Adrenal gland (tissue), 12 donors: ENCODE measurements around the gene KIF21B. TPM values are rescaled to one million over a fixed set of nuclear protein-coding genes. Genes with fewer than 3 reads are reported as not detected.

Experiments used
- DNase-seq, 7 donors: peaks; one replicate each; pipeline ENCODE4 v3.0.0-alpha.2; 2019 to 2020
- H3K27ac ChIP-seq, 5 donors: fragments of 200-600 bp; sonication (generic) in 4 of 5; 1 replicate in 3 of 5; 2 replicates in 2 of 5; pipeline versions ENCODE4 v1.5.1 to v1.8.0; 2016 to 2020; ENCODE audit warnings: mild to moderate bottlenecking in 1 of 5
- H3K27me3 ChIP-seq: fragments of 200-600 bp; 2 replicates; pipeline ENCODE4 v1.8.0; 2021
- H3K36me3 ChIP-seq, 2 donors: fragments of 200-600 bp; replicated peaks in 1 of 2; 1 replicate in 1 of 2; 2 replicates in 1 of 2; pipeline versions ENCODE4 v1.5.1 to v1.8.0; 2018 to 2022
- H3K4me1 ChIP-seq, 2 donors: fragments of 200-600 bp; replicated peaks in 1 of 2; 1 replicate in 1 of 2; 2 replicates in 1 of 2; pipeline versions ENCODE4 v1.5.1 to v1.8.0; 2018 to 2021
- H3K4me3 ChIP-seq, 4 donors: fragments of 200-600 bp; sonication (generic) in 3 of 4; one replicate each; pipeline ENCODE4 v1.5.1; 2016 to 2018
- H3K9me3 ChIP-seq, 3 donors: fragments of 200-600 bp; sonication (generic) in 1 of 3; replicated peaks in 1 of 3; 1 replicate in 2 of 3; 2 replicates in 1 of 3; pipeline versions ENCODE4 v1.5.1 to v1.8.0; 2016 to 2021
- CTCF ChIP-seq, 6 experiments: fragments of 450-650 bp in 4 of 6; fragments of 200-600 bp in 2 of 6; sonication (generic) in 1 of 6; IDR thresholded peaks; 1 replicate in 5 of 6; 2 replicates in 1 of 6; pipeline versions ENCODE4 v1.5.1 to v1.8.0; 2016 to 2021; ENCODE audit warnings: antibody characterized with exemption in 6 of 6, mild to moderate bottlenecking in 2 of 6, moderate library complexity in 1 of 6
- POLR2A ChIP-seq, 2 donors: fragments of 450-650 bp; IDR thresholded peaks; one replicate each; pipeline ENCODE4 v1.6.1; 2017; ENCODE audit warnings: antibody characterized with exemption in 2 of 2, mild to moderate bottlenecking in 2 of 2, moderate library complexity in 1 of 2
- WGBS, 4 donors: extraction: QIAGEN DNeasy Blood & Tissue Kit in 2 of 4; methylation state at CpG; one replicate each; pipeline versions ENCODE4 v1.1.5 to v1.1.7; 2013 to 2017; 5-methylcytosine and 5-hydroxymethylcytosine counted together
- intact Hi-C, 2 donors: fragments of 100-400 bp; cut with DNase I; formaldehyde crosslinking; loops; one replicate each; pipeline versions ENCODE4 v1.14.1 to v1.15.0; 2022 to 2023
- polyA plus RNA-seq, 3 donors: library from polyadenylated mRNA; stranded (reverse); fragments of 200-250 nt in 2 of 3; fragments of 350-450 nt in 1 of 3; fragmentation: Illumina TruSeq in 1 of 3; extraction: RNeasy Lipid Tissue Mini Kit (QIAGEN cat#74804) in 1 of 3; gene quantifications; one replicate each; pipeline ENCODE4 v1.2.3, GENCODE V29; 2013 to 2014
- total RNA-seq, 9 donors: library from RNA; depleted of rRNA in 4 of 9; stranded (reverse); fragments of >200 nt in 4 of 9; fragments of 120-200 nt in 1 of 9; fragmentation: NEBNext Ultra II Directional in 1 of 9; extraction: Animal tissue kit (Norgen Biotek cat#: 25700) in 1 of 9; gene quantifications; one replicate each; pipeline versions ENCODE4 v1.1.0 to v1.2.4, GENCODE V29; 2013 to 2023
- donor health status: healthy with polysubstance abuse.
- donor health status: Bipolar disorder and iron deficiency.
- donor health status: DM: yes; HTN: yes; CAD: no.
- donor health status: DM: no; HTN: no; CAD: no.
- donor health status: DM: no; HTN: no; CAD: no.
- donor health status: DM: yes; HTN: yes; CAD: no.

Gene KIF21B
- total and polyA plus RNA-seq, 12 donors: 0.28 to 2.8 (median 1.3) TPM

- intact Hi-C loops: no loop called here
- Histone ChIP-seq H3K4me1 (no peaks in the 10 kb centered on the region), H3K36me3 (no peaks in the 10 kb centered on the region), H3K27me3 (no peaks in the 10 kb centered on the region), H3K27ac (no peak overlapping the region), H3K9me3 (no peaks in the 10 kb centered on the region), H3K4me3 (no peak overlapping the region)
- 92 to 94% (median 93%) methylated on average over 7 of the region's 7 CpGs for WGBS, 4 donors
- TF ChIP-seq CTCF (IDR thresholded peaks at IDR 0.05) (no peak), POLR2A (IDR thresholded peaks at IDR 0.05) (no peak)
- no peak for DNase-seq
Measured at GRCh38 chr1:201063145-201063544, 39.6 kb upstream of the KIF21B start.

- WGBS, 4 donors: 58 to 78% (median 72%) methylated on average over 7 to 8 of the region's 8 CpGs
- intact Hi-C loops: no loop called here
- no peaks in the 10 kb centered on the region for H3K4me1 ChIP-seq
- no peaks in the 10 kb centered on the region for H3K27me3 ChIP-seq
- H3K9me3 ChIP-seq: no peaks in the 10 kb centered on the region
- DNase-seq: no peak
- H3K36me3 ChIP-seq: no peaks in the 10 kb centered on the region
- no peak overlapping the region for H3K27ac ChIP-seq
- H3K4me3 ChIP-seq: no peak overlapping the region
- no peak for TF ChIP-seq POLR2A (IDR thresholded peaks at IDR 0.05)
- no peak for TF ChIP-seq CTCF (IDR thresholded peaks at IDR 0.05)
Measured at GRCh38 chr1:201062511-201063091, 39.1 kb upstream of the KIF21B start.

GRCh38 chr1:201061886-201062285 is 38.4 kb upstream of the KIF21B start:
- no peaks in the 10 kb centered on the region for H3K4me1 ChIP-seq
- intact Hi-C loops: no loop called here
- H3K36me3 ChIP-seq: no peaks in the 10 kb centered on the region
- no peak for TF ChIP-seq POLR2A (IDR thresholded peaks at IDR 0.05)
- TF ChIP-seq CTCF (IDR thresholded peaks at IDR 0.05): no peak
- WGBS, 4 donors: 93 to 95% (median 94%) methylated on average over 11 to 12 of the region's 12 CpGs
- DNase-seq: no peak
- no peaks in the 10 kb centered on the region for H3K9me3 ChIP-seq
- H3K27ac ChIP-seq: no peak overlapping the region
- no peaks in the 10 kb centered on the region for H3K27me3 ChIP-seq
- H3K4me3 ChIP-seq: no peak overlapping the region

GRCh38 chr1:201061049-201061448 is 37.5 kb upstream of the KIF21B start:
- TF ChIP-seq POLR2A (IDR thresholded peaks at IDR 0.05) (no peak), CTCF (IDR thresholded peaks at IDR 0.05) (no peak)
- peak in 1 of 7 donors; percentile 7 for DNase-seq
- Histone ChIP-seq H3K27ac (no peak overlapping the region), H3K9me3 (no peaks in the 10 kb centered on the region), H3K4me1 (no peaks in the 10 kb centered on the region), H3K27me3 (no peaks in the 10 kb centered on the region), H3K4me3 (no peak overlapping the region), H3K36me3 (no peaks in the 10 kb centered on the region)
- 85 to 94% (median 89%) methylated on average over 4 of the region's 4 CpGs for WGBS, 4 donors
- intact Hi-C loops: no loop called here
